ENCODE results near the gene SRCIN1. TPM values are rescaled to one million over a fixed set of nuclear protein-coding genes. Genes with fewer than 3 reads are reported as not detected.

SRCIN1 gene
- total RNA-seq, 1 donor from 2014 or later = 2.1 TPM

- no peak for ATAC-seq
- TF ChIP-seq CTCF (IDR thresholded peaks at IDR 0.05) = no peak
- H3K36me3 ChIP-seq = no peaks in the 10 kb centered on the region
- peaks cover 8% of the 10 kb centered on the region for H3K27me3 ChIP-seq
- H3K27ac ChIP-seq = no peak overlapping the region
- no peak overlapping the region for H3K4me3 ChIP-seq
- DNase-seq = no peak
- intact Hi-C loops (cut with DNase I) = no loop called here
- no peaks in the 10 kb centered on the region for H3K4me1 ChIP-seq
- H3K9me3 ChIP-seq = no peaks in the 10 kb centered on the region
Measured at GRCh38 chr17:38617967-38618760, 12.4 kb upstream of the SRCIN1 start.

- DNase-seq (no peak), ATAC-seq (no peak)
- peaks cover 7% of the 10 kb centered on the region for H3K27me3 ChIP-seq
- no peaks in the 10 kb centered on the region for H3K36me3 ChIP-seq
- H3K4me1 ChIP-seq = no peaks in the 10 kb centered on the region
- no peak overlapping the region for H3K4me3 ChIP-seq
- H3K9me3 ChIP-seq = no peaks in the 10 kb centered on the region
- no peak for TF ChIP-seq CTCF (IDR thresholded peaks at IDR 0.05)
- H3K27ac ChIP-seq = no peak overlapping the region
- intact Hi-C loops (cut with DNase I) = no loop called here
Measured at GRCh38 chr17:38617074-38617860, 11.5 kb upstream of the SRCIN1 start.

GRCh38 chr17:38616361-38616760, 10.6 kb upstream of the SRCIN1 start:
- H3K4me3 ChIP-seq = no peak overlapping the region
- no peaks in the 10 kb centered on the region for H3K9me3 ChIP-seq
- no peaks in the 10 kb centered on the region for H3K36me3 ChIP-seq
- TF ChIP-seq CTCF (IDR thresholded peaks at IDR 0.05) = no peak
- peaks cover 16% of the 10 kb centered on the region for H3K27me3 ChIP-seq
- DNase-seq (no peak), ATAC-seq (no peak)
- H3K4me1 ChIP-seq = no peaks in the 10 kb centered on the region
- intact Hi-C loops (cut with DNase I) = no loop called here
- H3K27ac ChIP-seq = no peak overlapping the region

- Histone ChIP-seq H3K27ac (no peak overlapping the region), H3K9me3 (no peaks in the 10 kb centered on the region), H3K4me1 (no peaks in the 10 kb centered on the region), H3K4me3 (no peak overlapping the region), H3K36me3 (no peaks in the 10 kb centered on the region), H3K27me3 (peaks cover 35% of the 10 kb centered on the region)
- no peak for TF ChIP-seq CTCF (IDR thresholded peaks at IDR 0.05)
- ATAC-seq (no peak), DNase-seq (no peak)
- intact Hi-C loops (cut with DNase I) = no loop called here
Measured at GRCh38 chr17:38613981-38614779, 8.4 kb upstream of the SRCIN1 start.

GRCh38 chr17:38613525-38613980, 7.8 kb upstream of the SRCIN1 start:
- DNase-seq = no peak
- intact Hi-C loops (cut with DNase I) = no loop called here
- peaks cover 41% of the 10 kb centered on the region for H3K27me3 ChIP-seq
- H3K4me3 ChIP-seq = no peak overlapping the region
- no peaks in the 10 kb centered on the region for H3K4me1 ChIP-seq
- no peak for TF ChIP-seq CTCF (IDR thresholded peaks at IDR 0.05)
- ATAC-seq = no peak
- H3K9me3 ChIP-seq = no peaks in the 10 kb centered on the region
- H3K27ac ChIP-seq = no peak overlapping the region
- H3K36me3 ChIP-seq = no peaks in the 10 kb centered on the region

Measured in upper lobe of right lung (tissue), 1 donor.